BE2C (cell line): Measurements from ENCODE around the gene MUS81.

ENCODE experiments used
- DNase-seq: peaks from one replicate; pipeline ENCODE4 v3.0.0-alpha.2; 2020
- H3K27me3 ChIP-seq: fragments of 250-450 bp; sonication (Bioruptor Pico); 2 replicates; pipeline ENCODE4 v1.5.1; 2020; ENCODE audit warnings: mild to moderate bottlenecking
- H3K36me3 ChIP-seq: fragments of 250-450 bp; sonication (Bioruptor Pico); 2 replicates; pipeline ENCODE4 v1.5.1; 2020; ENCODE audit warnings: mild to moderate bottlenecking
- H3K4me1 ChIP-seq: fragments of 250-450 bp; sonication (Bioruptor Pico); 2 replicates; pipeline ENCODE4 v1.5.1; 2020
- H3K4me3 ChIP-seq: 2 replicates; pipeline ENCODE4 v1.5.1; 2011; ENCODE audit warnings: low read depth, low read length
- H3K9me3 ChIP-seq: fragments of 250-450 bp; sonication (Bioruptor Pico); 2 replicates; pipeline ENCODE4 v1.5.1; 2020
- CTCF ChIP-seq: IDR thresholded peaks from 2 replicates; pipeline ENCODE4 v1.5.1; 2012; ENCODE audit warnings: mild to moderate bottlenecking, low read depth, low read length

Gene MUS81

GRCh38 chr11:65907878-65908277 lies 47.6 kb downstream of the MUS81 start:
- no peaks in the 10 kb centered on the region for H3K4me1 ChIP-seq
- H3K27me3 ChIP-seq = peaks cover 21% of the 10 kb centered on the region
- no peak for TF ChIP-seq CTCF
- no peak overlapping the region for H3K4me3 ChIP-seq
- H3K9me3 ChIP-seq = no peaks in the 10 kb centered on the region
- H3K36me3 ChIP-seq = no peaks in the 10 kb centered on the region
- no peak for DNase-seq

GRCh38 chr11:65911682-65912568 lies 51.7 kb downstream of the MUS81 start:
- Histone ChIP-seq H3K27me3 (peaks cover 8% of the 10 kb centered on the region), H3K9me3 (no peaks in the 10 kb centered on the region), H3K36me3 (no peaks in the 10 kb centered on the region), H3K4me1 (peaks cover 14% of the 10 kb centered on the region), H3K4me3 (no peak overlapping the region)
- DNase-seq = peak; percentile 60
- peak; percentile 41 for TF ChIP-seq CTCF

GRCh38 chr11:65912845-65913244 lies 52.6 kb downstream of the MUS81 start:
- Histone ChIP-seq H3K4me1 (peaks cover 14% of the 10 kb centered on the region), H3K9me3 (no peaks in the 10 kb centered on the region), H3K4me3 (no peak overlapping the region), H3K36me3 (no peaks in the 10 kb centered on the region), H3K27me3 (peaks cover 2% of the 10 kb centered on the region)
- no peak for TF ChIP-seq CTCF
- DNase-seq = no peak

- Histone ChIP-seq H3K27me3 (no peaks in the 10 kb centered on the region), H3K4me3 (no peak overlapping the region; the same call in 1 of the 2 replicates)
These were observed 55.0 kb downstream of the MUS81 start for GRCh38 chr11:65915101-65915820.

GRCh38 chr11:65915821-65916251 lies 55.6 kb downstream of the MUS81 start:
- peak; percentile 81 for DNase-seq
- H3K27me3 ChIP-seq = no peaks in the 10 kb centered on the region
- no peak for TF ChIP-seq CTCF
- H3K4me3 ChIP-seq = no peak overlapping the region; the same call in 1 of the 2 replicates
- H3K9me3 ChIP-seq = no peaks in the 10 kb centered on the region
- peaks cover 14% of the 10 kb centered on the region for H3K4me1 ChIP-seq
- no peaks in the 10 kb centered on the region for H3K36me3 ChIP-seq

More at GRCh38 chr11:65915101-65915820, 55.0 kb downstream of the MUS81 start:
- no peaks in the 10 kb centered on the region for H3K9me3 ChIP-seq
- peaks cover 14% of the 10 kb centered on the region for H3K4me1 ChIP-seq
- H3K36me3 ChIP-seq = no peaks in the 10 kb centered on the region
- no peak for TF ChIP-seq CTCF
- no peak for DNase-seq
